HG03520 (cell line): Measurements from ENCODE around the gene WNT3A.
A peak's percentile ranks its signal among the peaks of the same experiment; 100 is the strongest.

ENCODE experiments used
- ATAC-seq: cut with Tn5 transposase; IDR thresholded peaks from one replicate; pipeline ENCODE4 v1.9.1; 2021; ENCODE audit warnings: mild to moderate bottlenecking, moderate library complexity; ENCODE audit not compliant: unreplicated experiment

WNT3A gene

DNA sequence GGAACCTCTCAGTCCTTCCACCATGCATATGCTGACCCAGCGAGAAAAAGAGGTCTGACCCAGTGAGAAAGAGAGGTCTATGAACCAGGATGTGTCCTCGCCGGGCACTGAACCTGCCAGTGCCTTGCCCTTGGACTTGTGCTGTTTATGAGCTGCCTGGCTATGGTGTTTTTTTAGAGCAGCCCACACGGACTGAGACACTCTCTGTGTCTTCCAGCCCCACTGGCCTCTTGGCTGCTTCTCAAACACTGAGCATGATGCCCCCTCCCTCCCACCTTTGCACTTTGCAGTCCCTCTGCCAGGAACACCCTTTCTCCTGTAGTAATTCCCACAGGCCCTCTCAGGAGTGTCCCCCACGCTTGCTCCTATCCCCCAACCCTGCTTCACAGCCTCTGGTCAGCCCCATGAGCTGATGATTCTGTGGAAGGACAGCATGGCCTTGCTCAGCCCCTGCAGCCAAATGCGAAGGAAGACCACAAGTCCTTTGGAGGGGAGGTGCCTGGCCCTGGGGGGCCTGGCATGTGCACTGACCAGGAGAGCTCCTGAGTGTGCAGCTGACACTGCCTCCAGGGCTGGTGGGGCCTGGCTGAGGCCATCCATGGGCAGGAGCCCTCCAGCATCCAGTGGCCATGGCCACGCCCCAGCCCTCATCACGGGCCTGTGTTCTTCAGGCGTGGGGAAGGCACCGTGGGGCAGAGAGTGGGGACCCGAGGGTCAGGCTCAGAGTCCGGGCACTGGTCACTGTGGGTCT lies 23.8 kb downstream of the WNT3A start:
- no peak for ATAC-seq

DNA sequence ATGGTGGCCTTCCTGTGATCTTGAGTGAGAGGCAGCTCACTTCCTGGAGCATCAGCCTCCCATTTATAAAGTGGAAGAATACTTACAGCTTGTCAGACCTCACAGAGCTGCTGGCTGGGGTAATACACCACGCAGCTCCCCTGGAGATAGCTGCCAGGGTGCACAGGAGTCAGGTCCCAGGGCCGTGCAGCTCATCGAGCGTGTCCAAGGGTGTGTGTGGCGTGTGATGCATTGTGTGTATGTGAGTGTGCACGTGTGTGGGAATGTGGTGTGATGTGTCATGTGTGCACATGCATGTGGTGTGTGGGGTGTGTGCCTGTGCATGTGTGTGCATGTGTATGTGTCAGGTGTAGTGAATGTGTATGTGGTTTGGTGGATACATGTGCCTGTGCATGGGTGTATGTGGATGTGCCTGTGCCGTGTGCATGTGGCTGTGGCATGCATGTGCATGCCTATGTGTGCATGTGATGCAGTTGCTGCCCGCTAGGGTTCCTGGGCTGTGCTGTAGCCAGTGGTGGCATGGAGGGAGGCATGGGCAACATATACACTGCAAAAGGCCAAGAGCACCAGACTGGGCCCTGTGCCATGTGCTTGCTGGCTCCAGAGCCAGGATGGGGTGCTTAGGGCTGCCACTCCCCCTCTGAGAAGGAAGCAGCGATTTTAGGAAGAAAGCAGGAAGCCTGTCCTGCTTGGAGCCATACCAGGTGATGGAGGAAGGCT lies 24.6 kb downstream of the WNT3A start:
- ATAC-seq: no peak

DNA sequence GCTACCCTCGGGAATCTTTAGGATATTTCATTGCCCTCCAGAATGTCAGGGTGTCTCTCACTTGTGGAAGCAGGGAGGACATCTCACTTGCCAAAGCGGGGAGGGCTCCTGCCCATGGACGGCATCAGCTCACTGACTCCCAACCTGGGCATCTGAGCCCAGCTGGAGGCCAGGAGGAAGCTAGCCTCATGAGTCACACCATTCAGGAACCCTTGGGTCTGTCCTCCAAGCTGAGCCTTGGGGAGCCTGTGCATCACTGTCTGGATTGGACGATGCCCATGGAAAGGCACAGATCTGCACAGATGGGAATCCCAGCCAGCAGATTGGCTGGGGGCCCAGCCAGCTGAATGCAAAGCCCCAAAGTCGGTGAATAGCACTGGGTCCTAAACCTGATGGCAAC lies 25.2 kb downstream of the WNT3A start:
- no peak for ATAC-seq

DNA sequence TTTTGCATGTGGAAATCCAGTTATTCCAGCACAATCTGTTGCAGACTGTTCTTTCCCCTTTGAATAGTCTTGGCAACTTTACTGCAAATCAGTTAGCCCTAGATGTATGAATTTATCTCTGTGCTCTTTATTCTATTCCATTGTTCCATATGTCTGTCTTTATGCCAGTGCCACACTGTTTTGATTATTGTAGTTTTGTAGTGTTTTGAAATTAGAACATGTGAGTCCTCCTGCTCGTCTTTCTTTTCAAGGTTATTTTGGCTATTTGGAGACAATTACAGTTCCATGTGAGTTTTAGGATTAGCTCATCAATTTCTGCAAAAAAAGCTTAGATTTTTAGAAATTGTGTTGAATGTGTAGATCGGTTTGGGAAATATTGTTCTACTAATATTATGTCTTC lies 26.6 kb downstream of the WNT3A start:
- no peak for ATAC-seq

DNA sequence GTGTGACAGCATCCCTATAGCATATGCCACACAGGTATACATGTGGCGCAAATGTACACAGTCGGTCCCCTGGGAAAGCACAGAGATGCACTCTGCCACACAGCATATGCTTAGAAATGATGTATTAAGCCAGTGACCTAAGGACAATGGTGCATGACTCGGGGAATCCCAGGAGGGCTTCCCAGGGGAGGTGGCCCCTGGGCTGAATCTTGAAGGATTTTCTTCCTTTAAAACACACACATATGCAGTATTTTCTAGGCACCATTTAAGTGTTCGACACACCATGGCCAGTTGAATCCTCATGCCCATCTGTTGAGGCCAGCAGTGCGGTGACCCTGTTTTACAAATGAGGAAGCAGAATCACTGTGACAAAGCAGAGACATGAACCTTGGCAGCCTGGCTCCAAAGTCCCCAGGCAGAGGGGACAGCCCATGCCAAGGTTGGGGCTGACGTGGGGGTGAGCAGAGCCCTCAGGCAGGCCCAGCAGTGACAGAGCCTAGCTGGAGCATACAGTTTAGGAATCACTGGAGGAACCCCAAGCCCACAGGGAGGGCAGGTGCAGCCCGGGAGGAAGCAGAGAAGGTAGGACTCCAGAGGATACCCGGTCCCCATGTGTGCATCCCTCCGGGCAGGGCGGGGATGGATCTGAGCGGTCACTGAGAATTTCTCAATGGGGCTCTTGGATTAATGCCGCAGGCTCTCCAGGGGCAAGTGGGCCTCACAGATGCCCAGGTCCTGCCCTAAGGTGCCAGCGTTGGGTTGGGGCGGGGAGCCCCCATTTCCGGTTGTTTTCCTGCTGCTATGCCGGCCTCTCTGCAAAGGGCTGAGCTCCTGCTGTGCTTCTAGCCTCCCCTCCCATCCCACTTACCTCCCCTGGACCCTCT lies 28.4 kb downstream of the WNT3A start:
- ATAC-seq: no peak

DNA sequence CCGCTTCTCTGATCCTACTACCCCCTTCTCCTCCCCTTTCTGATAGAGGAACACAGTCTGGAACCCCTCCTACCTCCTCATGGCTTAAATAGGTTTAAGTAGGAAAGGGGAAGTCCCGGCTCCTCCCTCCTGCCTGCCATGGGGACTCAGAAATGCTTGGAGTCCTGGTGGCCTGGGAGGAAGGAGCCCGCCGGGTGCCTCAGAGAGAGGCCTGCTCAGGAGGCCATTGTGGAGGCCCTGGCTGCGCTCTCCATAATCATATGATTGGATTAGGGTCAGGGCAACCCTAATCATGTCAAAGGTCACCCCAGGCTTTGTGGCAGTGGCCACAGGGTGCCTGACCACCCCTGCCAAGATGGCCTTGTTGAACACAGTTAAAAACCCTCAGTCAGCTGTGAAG lies 29.0 kb downstream of the WNT3A start:
- no peak for ATAC-seq

DNA sequence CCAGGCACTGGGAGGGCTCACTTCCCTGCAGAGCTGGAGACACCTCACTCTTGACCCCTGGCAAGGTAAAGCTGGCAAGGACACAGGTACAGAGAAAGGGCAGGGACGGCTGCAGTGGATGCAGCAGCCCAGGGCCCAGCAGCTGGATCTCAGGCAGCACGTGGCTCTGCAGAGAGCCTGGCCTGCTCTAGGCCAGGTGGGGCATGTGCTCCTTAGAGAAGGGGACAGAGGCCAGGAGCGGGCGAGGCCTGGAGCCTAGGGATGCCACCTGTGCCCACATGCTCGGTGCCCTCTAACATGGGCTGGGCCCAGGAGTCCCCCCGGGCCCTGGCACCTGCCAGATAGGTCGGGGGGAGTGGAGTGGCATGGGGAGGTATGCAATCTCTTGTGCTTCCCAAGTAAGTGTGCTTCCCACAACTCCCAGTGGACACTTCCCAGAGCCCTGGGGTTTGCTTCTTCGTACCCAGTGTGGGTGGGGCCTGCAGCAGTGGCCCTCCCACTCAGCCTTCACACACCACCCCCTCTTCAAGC lies 30.0 kb downstream of the WNT3A start:
- ATAC-seq: no peak

DNA sequence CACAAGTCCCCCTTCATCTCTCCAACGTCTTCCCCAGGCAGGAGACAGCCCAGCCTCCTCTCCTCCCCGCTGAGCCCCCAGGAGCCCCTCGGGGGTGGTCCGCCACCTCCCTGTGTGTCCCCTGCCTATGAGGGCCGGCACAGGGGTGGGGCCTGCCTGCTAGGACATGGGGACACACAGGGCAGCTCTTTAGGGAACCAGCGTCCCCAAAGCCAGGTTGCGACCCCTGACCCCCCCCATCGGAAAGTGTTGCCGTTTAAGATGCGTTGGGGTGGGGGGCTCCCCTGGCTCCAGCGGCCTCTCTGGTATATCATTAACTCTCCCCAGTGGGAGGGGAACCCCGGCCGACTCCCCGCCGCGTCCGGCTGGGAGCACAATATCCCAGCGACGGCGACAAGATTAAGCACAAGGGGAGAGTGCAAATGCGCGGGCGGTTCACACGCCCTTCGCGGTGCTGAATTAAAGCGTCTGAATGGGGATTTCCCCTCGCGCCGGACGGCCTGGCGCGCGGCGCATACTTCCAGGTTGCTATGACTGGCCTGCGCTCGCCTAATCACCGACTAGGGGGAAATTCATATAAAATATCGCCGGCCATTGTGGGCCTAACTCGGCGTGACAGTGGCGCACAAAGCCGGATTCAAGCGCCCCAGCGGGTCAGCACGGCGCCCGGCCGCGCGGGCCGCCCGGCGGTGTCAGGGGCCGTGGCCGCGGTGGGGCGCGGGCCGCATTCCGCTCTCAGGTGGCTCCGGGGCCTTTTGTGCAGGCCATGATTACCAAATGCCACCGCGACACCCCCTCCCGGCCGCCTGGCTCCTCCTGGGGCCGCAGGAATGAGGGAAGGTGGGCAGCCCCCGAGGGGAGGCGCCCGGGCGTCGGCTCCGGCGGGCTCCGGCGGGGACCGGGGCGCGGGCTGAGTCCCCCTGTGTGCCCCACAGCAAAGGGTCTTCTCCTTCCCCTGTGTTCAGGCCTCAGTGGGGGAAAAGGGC lies 30.9 kb downstream of the WNT3A start:
- ATAC-seq: peak; percentile 79

DNA sequence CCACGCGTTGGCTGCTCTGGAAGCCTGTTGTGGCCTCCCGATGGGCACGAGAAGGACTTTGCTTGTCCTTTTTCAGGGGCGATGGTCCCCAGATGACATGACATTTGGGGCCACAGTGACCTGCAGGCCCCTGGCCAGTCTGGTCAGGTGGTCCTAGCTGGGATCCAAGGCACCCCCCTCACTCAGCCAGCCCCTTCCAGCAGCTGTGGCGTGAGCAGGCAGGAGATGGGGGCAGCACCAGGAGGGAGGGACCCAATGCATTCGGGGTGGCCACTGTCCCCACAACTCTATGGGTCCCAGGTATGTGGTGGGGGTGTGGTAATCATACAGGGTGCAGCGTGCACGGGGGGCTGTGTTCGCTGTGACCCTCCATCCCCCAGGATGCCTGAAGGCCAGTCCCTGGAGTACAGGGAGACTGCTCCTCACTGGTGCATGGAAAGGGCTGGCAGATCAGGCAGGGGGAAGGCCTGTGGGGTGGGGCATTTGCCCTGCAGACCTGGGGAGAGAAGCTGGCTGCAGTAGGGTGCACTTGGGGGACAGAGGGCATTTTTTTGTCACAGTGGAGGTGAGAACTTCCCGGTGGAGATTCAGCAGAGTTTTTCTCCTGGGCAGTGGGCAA lies 31.7 kb downstream of the WNT3A start:
- no peak for ATAC-seq

DNA sequence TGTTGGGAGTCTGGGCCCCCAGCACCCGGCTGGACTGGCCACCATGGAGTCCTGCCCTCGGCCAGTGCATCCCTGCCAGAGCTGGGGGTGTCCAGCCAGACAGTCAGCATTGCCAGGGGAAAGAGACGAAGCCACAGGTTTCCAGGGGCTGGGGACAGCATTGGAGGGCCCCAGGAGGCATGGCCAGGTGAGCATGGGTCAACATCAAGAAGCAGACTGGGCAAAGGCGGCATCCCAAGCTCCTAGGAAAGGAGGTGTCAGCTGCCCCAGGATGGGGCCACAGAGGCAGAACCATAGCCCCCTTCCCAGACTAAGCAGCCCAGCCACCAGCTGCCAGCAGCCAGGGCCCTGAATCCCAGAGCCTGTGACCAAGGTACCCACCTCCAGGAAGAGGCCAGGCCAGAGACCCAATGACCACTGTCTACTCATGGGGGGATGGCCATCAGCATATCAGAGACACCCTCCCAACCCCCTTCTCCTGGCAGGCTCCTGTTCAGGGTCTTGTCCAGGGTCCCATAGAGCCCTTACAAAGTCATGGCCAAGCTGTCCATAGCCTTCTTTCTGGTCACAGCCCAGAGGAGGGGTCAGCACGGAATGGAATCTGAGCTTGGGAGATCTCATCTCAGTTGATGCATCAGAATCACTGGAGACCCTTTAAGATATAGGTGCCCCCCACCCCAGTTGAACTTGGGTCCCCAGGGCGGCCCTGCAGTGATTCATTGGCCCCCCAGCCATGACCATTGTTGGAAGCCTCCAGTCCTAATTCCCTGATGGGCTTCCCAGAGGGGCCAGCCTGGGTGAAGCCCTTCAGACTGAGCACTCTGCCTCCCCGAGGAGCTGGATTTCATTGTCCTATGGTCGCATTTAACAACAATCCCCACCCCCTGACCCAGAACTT lies 32.5 kb downstream of the WNT3A start:
- ATAC-seq: no peak

DNA sequence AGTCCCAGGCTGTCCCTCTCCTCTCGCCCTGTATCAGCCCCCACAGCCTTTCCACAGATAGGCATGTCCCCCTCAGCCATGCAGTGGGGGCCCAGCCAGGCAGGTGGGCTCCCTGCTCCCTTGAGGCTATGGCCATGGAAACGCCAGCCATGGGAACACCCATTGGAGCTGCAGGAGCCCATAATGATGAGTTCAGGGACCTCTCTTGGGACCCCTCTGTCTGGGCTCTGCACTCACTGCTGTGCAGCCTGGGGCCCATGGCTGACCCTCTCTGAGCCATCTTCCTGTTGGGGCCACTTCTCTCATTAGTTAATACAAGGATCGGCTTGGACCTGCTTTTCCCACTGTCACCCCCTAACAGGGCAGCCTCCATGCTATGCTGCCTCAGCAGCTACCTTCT lies 33.2 kb downstream of the WNT3A start:
- no peak for ATAC-seq

DNA sequence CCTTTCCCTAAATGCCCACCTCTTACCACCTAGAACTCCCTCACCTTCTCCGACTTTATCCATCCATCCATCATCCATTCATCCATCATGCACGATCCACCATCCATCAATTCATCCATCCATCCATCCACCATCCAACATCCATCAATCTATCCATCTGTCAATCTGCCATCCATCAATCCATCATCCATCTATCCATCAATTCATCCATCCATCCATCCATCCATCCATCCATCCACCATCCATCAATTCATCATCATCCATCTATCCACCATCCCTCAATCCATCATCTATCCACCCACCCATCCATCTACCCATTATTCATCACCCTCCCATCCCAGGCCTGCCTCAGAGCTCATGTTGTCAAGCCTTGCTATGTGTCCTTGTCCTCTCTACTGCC lies 34.5 kb downstream of the WNT3A start:
- no peak for ATAC-seq

DNA sequence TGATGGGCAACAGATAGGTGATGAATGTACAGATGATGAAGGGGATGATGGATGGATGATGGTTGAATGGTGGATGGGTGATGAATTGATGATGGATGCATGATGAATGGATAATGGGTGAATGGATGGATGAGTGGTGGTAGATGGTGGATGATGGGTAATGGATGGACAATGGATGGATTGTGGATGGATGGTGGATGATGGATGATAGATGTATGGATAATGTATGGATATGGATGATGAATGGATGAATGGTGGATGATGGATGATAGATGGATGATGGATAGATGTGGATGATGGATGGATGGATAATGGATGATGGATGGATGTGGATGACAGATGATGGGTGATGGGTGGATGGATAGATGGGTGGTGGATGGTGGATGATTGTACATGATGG lies 35.7 kb downstream of the WNT3A start:
- ATAC-seq: no peak

DNA sequence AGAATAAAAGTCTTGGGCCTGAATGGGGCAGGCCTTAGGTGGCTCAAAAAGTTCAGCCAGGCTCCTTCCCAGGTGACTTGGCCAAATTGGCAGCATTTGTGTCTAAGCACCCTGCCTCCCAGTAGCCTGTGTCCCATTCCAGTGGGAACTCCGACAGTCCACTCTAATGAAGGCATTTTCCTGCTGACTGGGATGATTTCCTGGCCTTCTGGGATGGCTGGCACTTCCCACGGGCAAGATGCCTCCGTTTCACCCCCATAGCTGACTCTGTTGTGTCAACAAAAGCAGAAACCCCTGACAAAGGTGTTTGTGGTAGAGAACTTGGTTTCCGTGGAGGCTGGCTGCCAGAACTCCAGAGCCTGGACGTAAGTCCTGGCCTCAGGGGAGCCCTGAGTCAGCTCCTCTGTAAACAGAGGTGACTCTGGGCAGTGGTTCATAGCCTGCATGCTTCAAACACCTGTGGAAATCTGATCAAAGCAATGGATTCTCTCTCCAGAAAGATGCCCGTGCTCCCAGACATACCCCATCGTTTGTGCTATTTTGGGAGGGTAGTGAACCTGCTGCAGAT lies 36.6 kb downstream of the WNT3A start:
- no peak for ATAC-seq

DNA sequence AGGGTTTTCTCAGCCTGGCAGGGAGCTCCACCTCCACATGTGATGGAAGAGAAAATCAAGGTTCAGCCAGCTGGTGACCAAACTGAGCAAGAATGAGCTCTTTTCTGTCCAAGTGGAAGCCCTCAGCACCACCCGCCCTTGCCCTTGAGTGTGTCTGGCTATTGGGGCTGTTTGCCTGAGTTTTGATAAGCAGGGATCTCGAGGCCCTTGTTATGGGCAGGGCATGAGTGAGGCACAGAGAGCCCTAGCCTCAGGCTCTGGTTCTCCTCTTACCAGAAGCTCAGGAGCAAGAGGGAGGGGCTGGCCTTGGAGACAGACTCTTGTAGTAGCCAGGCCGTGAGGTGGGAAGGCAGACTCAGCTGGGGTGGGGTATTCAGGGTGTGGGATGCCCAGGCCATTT lies 38.2 kb downstream of the WNT3A start:
- no peak for ATAC-seq

DNA sequence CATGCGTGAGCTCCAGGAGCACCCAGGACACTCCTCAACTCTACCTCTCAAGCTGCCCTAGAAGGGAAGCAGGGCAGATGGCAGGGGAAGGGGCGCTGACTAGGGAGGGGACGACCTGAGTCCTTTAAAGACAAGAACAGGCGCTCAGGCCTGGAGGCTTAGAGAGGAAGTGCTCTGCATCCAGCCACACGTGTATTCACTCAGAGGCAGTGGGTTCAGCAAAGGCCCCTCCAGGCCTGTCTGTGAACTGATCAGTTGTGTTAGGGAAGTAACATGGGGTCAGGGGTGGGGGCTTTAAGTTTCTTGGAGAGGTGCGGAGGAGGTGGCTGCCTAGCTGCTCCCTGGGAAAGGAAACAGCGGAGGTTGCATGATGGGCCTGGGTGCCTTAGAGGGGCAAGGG lies 38.6 kb downstream of the WNT3A start:
- ATAC-seq: no peak

DNA sequence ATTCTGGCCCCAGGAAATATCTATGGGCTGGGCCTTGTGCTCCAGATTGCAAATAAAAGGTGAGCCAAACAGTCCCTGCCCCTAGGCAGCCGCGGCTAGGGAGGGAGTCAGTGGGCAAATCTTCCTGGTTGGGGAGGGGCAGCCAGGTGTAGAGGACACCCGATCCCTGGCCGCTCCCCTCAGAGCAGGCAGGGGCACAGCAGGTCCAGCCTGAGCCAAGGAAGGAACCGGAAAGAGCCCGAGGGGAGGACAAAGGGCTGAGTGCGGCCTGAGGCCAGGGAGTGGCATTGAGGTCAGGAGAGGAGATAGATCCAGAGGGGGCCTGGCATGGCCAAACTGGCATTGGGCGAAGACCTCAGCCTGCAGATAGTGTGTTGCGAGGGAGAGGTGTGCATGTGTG lies 39.1 kb downstream of the WNT3A start:
- ATAC-seq: no peak

DNA sequence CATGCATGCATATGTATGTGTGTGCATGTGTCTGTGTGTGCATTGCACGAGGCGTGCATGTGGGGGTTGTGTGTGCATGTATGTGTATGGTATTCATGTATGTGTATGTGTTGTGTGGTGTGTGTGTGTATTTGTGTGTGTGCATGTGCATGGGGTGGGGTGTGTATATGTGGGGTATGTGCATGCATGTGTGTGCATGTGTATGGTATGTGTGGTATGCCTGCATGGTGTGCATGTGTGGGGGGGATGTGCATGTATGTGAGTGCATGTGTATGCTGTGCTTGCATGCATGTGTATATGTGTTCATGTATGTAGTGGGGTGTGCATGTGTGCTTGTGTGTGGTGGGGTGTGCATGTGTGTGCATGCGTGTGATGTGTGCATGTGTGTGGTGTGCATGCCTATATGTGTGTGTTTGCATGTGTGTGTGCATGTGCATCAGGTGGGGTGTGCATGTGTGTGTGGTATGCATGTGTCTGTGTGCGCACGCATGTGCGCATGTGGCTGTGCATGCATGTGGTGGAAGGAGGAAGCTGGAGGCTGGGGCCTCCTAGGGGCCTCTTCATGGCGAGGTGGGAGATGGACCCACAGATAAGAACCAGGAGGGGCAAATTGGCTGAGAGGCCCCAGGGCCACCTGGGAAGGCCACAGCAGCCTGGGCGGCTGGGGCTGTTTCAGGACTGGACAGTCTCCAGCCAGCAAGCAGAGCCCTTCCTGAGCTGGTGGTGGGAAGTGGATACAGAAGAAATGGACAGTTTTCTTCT lies 39.8 kb downstream of the WNT3A start:
- ATAC-seq: no peak
